OCI-LY7 (cell line): ENCODE data around the gene ZNF543. TPM values are rescaled to one million over a fixed set of nuclear protein-coding genes. Genes with fewer than 3 reads are reported as not detected.
"Not testable (repeated sequence)": the region's sequence is repeated elsewhere in the genome, so short reads cannot be mapped to it uniquely, and the experiment has no call there.

Experiments
- BruUV-seq: library from RNA; stranded (reverse); fragments of 400-500 nt; replicated peaks from 2 replicates; lab custom pipeline; 2021; lab: Mats Ljungman, UMichigan
- CTCF ChIA-PET: fragments of 300-600 bp; sonication (Branson Sonifier 250); formaldehyde crosslinking; loops from one replicate; lab custom pipeline; 2022; ENCODE audit warnings: antibody characterized with exemption; ENCODE audit not compliant: unreplicated experiment; lab: Charles Lee
- POLR2A ChIA-PET: fragments of 300-600 bp; sonication (Branson Sonifier 250); formaldehyde crosslinking; loops from one replicate; lab custom pipeline; 2022; ENCODE audit warnings: antibody characterized with exemption; lab: Charles Lee
- DNase-seq: peaks from one replicate; pipeline ENCODE4 v3.0.0-alpha.2; 2015; ENCODE audit warnings: low spot score
- H2AFZ ChIP-seq: fragments of 200-600 bp; sonication (generic), shearing (Covaris generic); 2 replicates; pipeline ENCODE4 v1.6.1; 2014; ENCODE audit warnings: mild to moderate bottlenecking, antibody characterized with exemption, low read length, moderate library complexity
- H3K27ac ChIP-seq: fragments of 200-600 bp; sonication (generic); 2 replicates; pipeline ENCODE4 v1.5.1; 2014; ENCODE audit warnings: mixed run types, low read depth, mild to moderate bottlenecking, moderate library complexity, low read length, inconsistent platforms; ENCODE audit not compliant: poor library complexity, severe bottlenecking
- H3K36me3 ChIP-seq: fragments of 200-600 bp; sonication (generic); 2 replicates; pipeline ENCODE4 v1.6.1; 2014; ENCODE audit warnings: mild to moderate bottlenecking, antibody characterized with exemption, low read length, moderate library complexity, mixed read lengths; ENCODE audit not compliant: insufficient read depth
- H3K4me1 ChIP-seq: fragments of 200-600 bp; sonication (generic); 2 replicates; pipeline ENCODE4 v1.5.1; 2014; ENCODE audit warnings: mild to moderate bottlenecking, low read length; ENCODE audit not compliant: insufficient read depth, poor library complexity, severe bottlenecking
- H3K4me2 ChIP-seq: fragments of 200-600 bp; sonication (generic); 2 replicates; pipeline ENCODE4 v1.6.1; 2014; ENCODE audit warnings: mild to moderate bottlenecking, low read length
- H3K4me3 ChIP-seq: fragments of 200-600 bp; sonication (generic); 2 replicates; pipeline ENCODE4 v1.5.1; 2014; ENCODE audit warnings: mild to moderate bottlenecking, low read depth, low read length; ENCODE audit not compliant: poor library complexity, severe bottlenecking
- H3K79me2 ChIP-seq: fragments of 200-600 bp; sonication (generic); 2 replicates; pipeline ENCODE4 v1.6.1; 2016; ENCODE audit warnings: low read depth, mild to moderate bottlenecking, low read length, moderate library complexity, mixed read lengths; ENCODE audit not compliant: insufficient read depth
- H3K9me2 ChIP-seq: fragments of 200-600 bp; sonication (generic); 2 replicates; pipeline ENCODE4 v1.6.1; 2016; ENCODE audit warnings: mild to moderate bottlenecking, low read length, mixed read lengths; ENCODE audit not compliant: insufficient read depth
- H3K9me3 ChIP-seq: fragments of 200-600 bp; sonication (generic); 2 replicates; pipeline ENCODE4 v1.6.1; 2014; ENCODE audit warnings: mild to moderate bottlenecking, mixed run types, low read length, mixed read lengths
- H4K20me1 ChIP-seq: fragments of 200-600 bp; sonication (generic); 2 replicates; pipeline ENCODE4 v1.6.1; 2014; ENCODE audit warnings: mild to moderate bottlenecking, antibody characterized with exemption, low read length, moderate library complexity, mixed read lengths; ENCODE audit not compliant: insufficient read depth
- EZH2phosphoT487 ChIP-seq: fragments of 200-600 bp; sonication (generic); IDR thresholded peaks from 2 replicates; pipeline ENCODE4 v1.6.1; 2018; ENCODE audit warnings: low read depth, borderline replicate concordance, mild to moderate bottlenecking, mixed run types, antibody characterized with exemption, low read length, moderate library complexity, mixed read lengths
- intact Hi-C: fragments of 100-400 bp; cut with micrococcal nuclease; formaldehyde crosslinking; loops from one replicate; pipeline ENCODE4 v1.10.0; 2022; ENCODE audit not compliant: unreplicated experiment
- total RNA-seq, 2 experiments: library from RNA; depleted of rRNA in 1 of 2; stranded (reverse); fragments of >200 nt in 1 of 2; shearing (Covaris generic) in 1 of 2; gene quantifications; 2 replicates each; pipeline ENCODE4 v1.2.3, GENCODE V29; 2014 to 2022
- TF ChIP-seq, protein P1 (sequence below): fragments of 200-600 bp; sonication (generic); conservative IDR thresholded peaks from 2 replicates; pipeline ENCODE4 v1.5.1; 2014; ENCODE audit warnings: mild to moderate bottlenecking, antibody characterized with exemption, low read length, moderate library complexity, mixed read lengths

Gene ZNF543
- total RNA-seq, 2 experiments from 2014 or later: 9.4 to 14.6 TPM

DNA sequence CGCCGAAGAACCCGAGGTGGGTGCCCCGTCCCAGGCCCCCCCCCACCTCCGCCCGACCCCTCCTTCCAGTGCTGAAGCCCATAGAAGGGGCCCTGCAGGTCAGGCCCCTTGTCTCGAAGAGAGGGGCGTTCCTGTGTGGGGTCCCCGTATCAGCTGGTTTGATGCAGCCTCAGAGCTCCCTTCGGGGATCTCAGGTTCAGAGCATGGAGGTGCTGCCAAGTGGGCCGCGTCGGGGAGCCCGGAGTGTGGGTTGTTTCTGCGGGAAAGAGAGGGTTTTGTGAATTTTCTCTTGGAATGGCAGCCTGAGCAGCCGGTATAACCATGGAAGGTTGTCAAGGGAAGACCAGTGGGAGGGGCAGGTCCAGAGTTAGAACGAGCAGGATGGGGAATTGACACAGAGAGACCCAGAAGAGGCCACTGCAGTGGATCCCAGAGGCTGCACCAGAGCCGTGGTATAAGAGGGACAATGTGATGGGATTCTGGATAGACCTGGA is 43.5 kb downstream of the ZNF543 start:
- intact Hi-C loops: loop anchor here (1.0 kb wide), 1 partner anchor 26 kb away; the partner anchor contains the start of gene ZNF548
- Histone ChIP-seq H3K4me1 (peaks cover 12% of the 10 kb centered on the region), H3K4me2 (peak overlapping the region; percentile 92), H2AFZ (peak overlapping the region; percentile 32; the same call in 1 of the 2 replicates), H4K20me1 (no peaks in the 10 kb centered on the region), H3K27ac (no peak overlapping the region), H3K4me3 (peak overlapping the region; percentile 83), H3K9me3 (no peaks in the 10 kb centered on the region), H3K79me2 (peaks cover 6% of the 10 kb centered on the region; the same call in 1 of the 2 replicates), H3K36me3 (peaks cover 9% of the 10 kb centered on the region; the same call in 1 of the 2 replicates), H3K9me2 (no peaks in the 10 kb centered on the region)
- peak; percentile 17 for DNase-seq
- ChIA-PET CTCF (interaction anchor here (0.6 kb wide), 1 partner anchor 124 kb away, joined by 4 read pairs; the partner anchor contains the start of gene ZNF419), POLR2A (interaction anchor here (0.5 to 1.2 kb wide), 2 partner anchors 26 to 1095 kb away, joined by 3 read pairs; partner anchors contain the start of gene ZNF548)
- no TSS peak for BruUV-seq
- no peak for TF ChIP-seq EZH2phosphoT487
- TF ChIP-seq, protein P1, sequence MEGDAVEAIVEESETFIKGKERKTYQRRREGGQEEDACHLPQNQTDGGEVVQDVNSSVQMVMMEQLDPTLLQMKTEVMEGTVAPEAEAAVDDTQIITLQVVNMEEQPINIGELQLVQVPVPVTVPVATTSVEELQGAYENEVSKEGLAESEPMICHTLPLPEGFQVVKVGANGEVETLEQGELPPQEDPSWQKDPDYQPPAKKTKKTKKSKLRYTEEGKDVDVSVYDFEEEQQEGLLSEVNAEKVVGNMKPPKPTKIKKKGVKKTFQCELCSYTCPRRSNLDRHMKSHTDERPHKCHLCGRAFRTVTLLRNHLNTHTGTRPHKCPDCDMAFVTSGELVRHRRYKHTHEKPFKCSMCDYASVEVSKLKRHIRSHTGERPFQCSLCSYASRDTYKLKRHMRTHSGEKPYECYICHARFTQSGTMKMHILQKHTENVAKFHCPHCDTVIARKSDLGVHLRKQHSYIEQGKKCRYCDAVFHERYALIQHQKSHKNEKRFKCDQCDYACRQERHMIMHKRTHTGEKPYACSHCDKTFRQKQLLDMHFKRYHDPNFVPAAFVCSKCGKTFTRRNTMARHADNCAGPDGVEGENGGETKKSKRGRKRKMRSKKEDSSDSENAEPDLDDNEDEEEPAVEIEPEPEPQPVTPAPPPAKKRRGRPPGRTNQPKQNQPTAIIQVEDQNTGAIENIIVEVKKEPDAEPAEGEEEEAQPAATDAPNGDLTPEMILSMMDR: no peak

DNA sequence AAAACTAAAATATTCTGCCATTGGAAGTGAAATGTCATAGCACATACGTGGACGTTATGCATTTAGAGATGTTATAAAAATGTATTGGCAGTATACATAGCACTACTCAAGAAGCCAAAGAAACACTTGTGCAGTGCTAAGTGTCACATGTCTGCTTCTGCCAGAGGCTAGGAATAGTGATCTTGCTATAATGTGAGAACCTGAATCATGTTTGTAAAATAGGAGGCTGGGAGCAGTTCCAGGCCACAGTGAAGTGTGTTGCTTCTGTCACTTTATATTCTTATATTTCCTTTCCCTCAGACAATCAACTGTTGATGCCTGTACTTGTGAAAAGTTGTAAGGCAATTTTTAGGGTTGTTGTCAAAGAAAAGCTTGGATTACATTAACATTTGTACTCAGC is 46.5 kb downstream of the ZNF543 start:
- Histone ChIP-seq H3K79me2 (peaks cover 6% of the 10 kb centered on the region; the same call in 1 of the 2 replicates), H3K4me3 (no peak overlapping the region), H4K20me1 (no peaks in the 10 kb centered on the region), H3K27ac (no peak overlapping the region), H3K4me2 (no peak overlapping the region), H2AFZ (no peak overlapping the region), H3K9me2 (no peaks in the 10 kb centered on the region), H3K4me1 (peaks cover 12% of the 10 kb centered on the region), H3K36me3 (no peaks in the 10 kb centered on the region), H3K9me3 (no peaks in the 10 kb centered on the region)
- intact Hi-C loops: no loop called here
- TF ChIP-seq, protein P1: no peak
- TF ChIP-seq EZH2phosphoT487: no peak
- no TSS peak for BruUV-seq
- ChIA-PET POLR2A (interaction anchor here (0.6 to 0.7 kb wide), 3 partner anchors 16 to 305 kb away, joined by 3 to 4 read pairs (median 4); no protein-coding TSS in a partner anchor), CTCF (no interaction called here)
- no peak for DNase-seq

DNA sequence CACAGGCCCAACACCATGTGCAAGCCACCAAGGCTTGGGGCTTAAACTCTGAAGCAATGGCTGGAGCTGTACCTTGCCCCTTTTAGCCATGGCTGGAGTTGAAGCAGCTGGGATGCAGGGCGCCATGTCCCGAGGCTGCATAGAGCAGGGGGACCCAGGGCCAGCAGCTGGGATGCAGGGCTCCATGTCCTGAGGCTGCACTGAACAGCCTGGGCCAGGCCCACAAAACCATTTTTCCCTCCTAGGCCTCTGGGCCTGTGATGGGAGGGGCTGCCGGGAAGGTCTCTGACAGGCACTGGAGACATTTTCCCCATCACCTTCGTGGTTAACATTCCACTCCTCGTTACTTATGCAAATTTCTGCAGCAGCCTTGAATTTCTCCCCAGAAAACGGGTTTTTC is 53.9 kb downstream of the ZNF543 start:
- no peak overlapping the region for H3K4me3 ChIP-seq
- no TSS peak for BruUV-seq
- H3K9me2 ChIP-seq: no peaks in the 10 kb centered on the region
- ChIA-PET CTCF (no interaction called here), POLR2A (no interaction called here)
- peaks cover 56% of the 10 kb centered on the region for H3K36me3 ChIP-seq
- TF ChIP-seq, protein P1: no peak
- no peak for TF ChIP-seq EZH2phosphoT487
- no peak overlapping the region for H3K27ac ChIP-seq
- H3K4me2 ChIP-seq: no peak overlapping the region
- no peaks in the 10 kb centered on the region for H4K20me1 ChIP-seq
- no peak for DNase-seq
- H3K9me3 ChIP-seq: peaks cover 22% of the 10 kb centered on the region
- H2AFZ ChIP-seq: no peak overlapping the region
- H3K79me2 ChIP-seq: no peaks in the 10 kb centered on the region
- intact Hi-C loops: no loop called here
- H3K4me1 ChIP-seq: no peaks in the 10 kb centered on the region

DNA sequence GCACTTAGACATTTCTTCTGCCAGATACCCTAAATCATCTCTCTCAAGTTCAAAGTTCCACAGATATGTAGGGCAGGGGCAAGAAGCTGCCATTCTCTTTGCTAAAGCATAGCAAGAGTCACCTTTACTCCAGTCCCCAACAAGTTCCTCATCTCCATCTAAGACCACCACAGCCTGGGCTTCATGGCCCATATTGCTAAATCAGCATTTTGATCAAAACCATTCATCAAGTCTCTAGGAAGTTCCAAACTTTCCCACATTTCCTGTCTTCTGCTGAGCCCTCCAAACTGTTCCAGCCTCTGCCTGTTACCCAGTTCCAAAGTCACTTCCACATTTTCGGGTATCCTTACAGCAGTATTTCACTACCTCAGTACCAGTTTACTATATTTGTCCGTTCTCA is 54.4 kb downstream of the ZNF543 start:
- not testable (repeated sequence) for BruUV-seq

More for the DNA sequence above, 54.4 kb downstream of the ZNF543 start:
- H2AFZ ChIP-seq, intact Hi-C loops, H3K4me3 ChIP-seq, DNase-seq, H4K20me1 ChIP-seq, H3K4me1 ChIP-seq, POLR2A ChIA-PET, H3K9me2 ChIP-seq, H3K4me2 ChIP-seq, H3K79me2 ChIP-seq, H3K27ac ChIP-seq, CTCF ChIA-PET: not testable (repeated sequence)
- peaks cover 56% of the 10 kb centered on the region for H3K36me3 ChIP-seq
- peaks cover 26% of the 10 kb centered on the region for H3K9me3 ChIP-seq
